ENCODE results near the gene NIF3L1. TPM values are rescaled to one million over a fixed set of nuclear protein-coding genes. Genes with fewer than 3 reads are reported as not detected.
A peak's percentile ranks its signal among the peaks of the same experiment; 100 is the strongest.

NIF3L1 gene
- total RNA-seq, 2 donors from 2014 or later, result 11.9 to 15.9 TPM

DNA sequence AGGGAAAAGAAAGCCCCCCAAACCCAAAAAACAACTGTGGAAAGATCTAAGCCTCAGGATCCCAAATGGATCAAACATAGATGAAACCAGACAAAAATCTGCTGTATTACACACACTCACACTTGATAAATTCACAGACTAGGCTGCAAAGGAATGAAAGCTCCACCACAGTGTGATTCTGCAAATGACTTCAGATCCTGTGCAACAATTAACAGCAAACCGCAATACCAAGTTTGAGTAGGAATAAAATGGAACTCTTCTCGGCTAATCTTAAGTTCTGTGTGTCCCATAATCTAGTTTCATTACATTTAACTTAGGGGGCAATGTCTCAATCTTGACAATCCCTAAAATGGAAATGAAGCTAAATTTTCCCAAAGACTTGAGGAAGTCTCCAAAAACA, 36.6 kb upstream of the NIF3L1 start:
- DNase-seq (ENCODE audit: low spot score), result no peak
- ATAC-seq (ENCODE audit: insufficient number of reproducible peaks, low FRiP score, low read depth), result no peak

DNA sequence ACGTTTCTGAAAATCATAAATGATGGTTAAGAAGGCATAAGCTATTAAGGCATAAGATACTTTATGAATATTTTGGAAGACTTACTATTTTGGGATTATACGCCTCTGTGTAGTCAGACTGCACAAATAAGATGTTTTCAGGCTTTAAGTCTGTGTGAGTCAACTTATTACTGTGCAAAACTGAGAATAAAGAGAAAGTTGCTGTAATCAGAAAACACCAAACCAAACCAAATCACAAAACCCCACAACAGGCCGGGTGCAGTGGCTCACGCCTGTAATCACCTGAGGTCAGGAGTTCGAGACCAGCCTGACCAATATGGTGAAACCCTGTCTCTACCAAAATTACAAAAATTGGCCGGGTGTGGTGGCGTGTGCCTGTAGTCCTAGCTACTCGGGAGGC, 32.4 kb upstream of the NIF3L1 start:
- H3K4me1 ChIP-seq (ENCODE audit: control insufficient read depth in 1 of 2, low read depth in 2 of 2), result peaks cover 31 to 48% of the 10 kb centered on the region in 2 donors
- TF ChIP-seq, protein P1, sequence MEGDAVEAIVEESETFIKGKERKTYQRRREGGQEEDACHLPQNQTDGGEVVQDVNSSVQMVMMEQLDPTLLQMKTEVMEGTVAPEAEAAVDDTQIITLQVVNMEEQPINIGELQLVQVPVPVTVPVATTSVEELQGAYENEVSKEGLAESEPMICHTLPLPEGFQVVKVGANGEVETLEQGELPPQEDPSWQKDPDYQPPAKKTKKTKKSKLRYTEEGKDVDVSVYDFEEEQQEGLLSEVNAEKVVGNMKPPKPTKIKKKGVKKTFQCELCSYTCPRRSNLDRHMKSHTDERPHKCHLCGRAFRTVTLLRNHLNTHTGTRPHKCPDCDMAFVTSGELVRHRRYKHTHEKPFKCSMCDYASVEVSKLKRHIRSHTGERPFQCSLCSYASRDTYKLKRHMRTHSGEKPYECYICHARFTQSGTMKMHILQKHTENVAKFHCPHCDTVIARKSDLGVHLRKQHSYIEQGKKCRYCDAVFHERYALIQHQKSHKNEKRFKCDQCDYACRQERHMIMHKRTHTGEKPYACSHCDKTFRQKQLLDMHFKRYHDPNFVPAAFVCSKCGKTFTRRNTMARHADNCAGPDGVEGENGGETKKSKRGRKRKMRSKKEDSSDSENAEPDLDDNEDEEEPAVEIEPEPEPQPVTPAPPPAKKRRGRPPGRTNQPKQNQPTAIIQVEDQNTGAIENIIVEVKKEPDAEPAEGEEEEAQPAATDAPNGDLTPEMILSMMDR (IDR thresholded peaks at IDR 0.05), result no peak
- ATAC-seq (ENCODE audit: insufficient number of reproducible peaks, low FRiP score, low read depth), result no peak
- no peak for DNase-seq (ENCODE audit: low spot score)
- no peaks in the 10 kb centered on the region for H3K9me3 ChIP-seq
- no peaks in the 10 kb centered on the region for H3K27me3 ChIP-seq (replicated peaks; ENCODE audit: insufficient read depth)
- H3K36me3 ChIP-seq, result peaks cover 75% of the 10 kb centered on the region
- H3K27ac ChIP-seq, result no peak overlapping the region
- no peak overlapping the region for H3K4me3 ChIP-seq

More for the DNA sequence above, 36.6 kb upstream of the NIF3L1 start:
- H3K27ac ChIP-seq, result no peak overlapping the region
- H3K4me1 ChIP-seq (ENCODE audit: control insufficient read depth in 1 of 2, low read depth in 2 of 2), result peaks cover 4 to 15% of the 10 kb centered on the region in 2 donors
- no peak overlapping the region for H3K4me3 ChIP-seq
- H3K9me3 ChIP-seq, result no peaks in the 10 kb centered on the region
- no peaks in the 10 kb centered on the region for H3K27me3 ChIP-seq (replicated peaks; ENCODE audit: insufficient read depth)
- peaks cover 67% of the 10 kb centered on the region for H3K36me3 ChIP-seq
- TF ChIP-seq, protein P1 (IDR thresholded peaks at IDR 0.05), result no peak

DNA sequence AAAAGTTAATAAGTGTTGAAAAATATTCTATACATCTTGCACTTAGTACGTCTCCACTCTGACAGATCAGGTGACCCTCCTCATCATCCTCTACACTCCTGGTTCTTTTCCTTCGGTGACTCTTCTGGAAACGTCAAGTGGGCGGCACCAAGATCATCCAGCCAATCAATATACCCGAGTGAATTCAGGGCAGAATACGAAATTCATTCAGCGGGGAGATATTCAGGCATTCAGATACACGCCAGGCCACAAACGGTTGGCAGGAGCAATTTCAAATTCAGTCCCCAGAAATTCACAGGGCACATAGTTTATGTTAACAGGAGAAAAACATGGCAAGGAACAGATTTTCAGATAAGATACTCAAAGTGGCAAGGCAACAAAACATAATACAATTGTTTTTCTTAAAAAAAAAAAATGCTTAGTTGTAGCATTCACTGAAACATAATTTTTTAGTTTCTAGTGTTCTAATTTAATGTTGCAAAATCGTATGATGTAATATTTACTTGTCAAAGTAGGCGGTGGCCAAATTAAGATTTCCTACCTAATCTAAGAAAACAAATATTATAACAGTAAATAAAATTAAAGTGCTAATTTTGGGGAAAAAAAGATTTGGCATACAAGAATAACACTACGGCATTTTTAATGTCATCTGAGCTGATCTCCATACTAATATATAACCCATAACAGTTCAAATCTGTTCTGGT, 28.9 kb upstream of the NIF3L1 start:
- TF ChIP-seq, protein P1 (IDR thresholded peaks at IDR 0.05), result no peak
- Histone ChIP-seq H3K36me3 (peaks cover 42% of the 10 kb centered on the region), H3K9me3 (no peaks in the 10 kb centered on the region), H3K4me3 (peak overlapping the region; percentile 79), H3K4me1 (ENCODE audit: control insufficient read depth in 1 of 2, low read depth in 2 of 2) (peaks cover 35 to 52% of the 10 kb centered on the region in 2 donors), H3K27me3 (replicated peaks; ENCODE audit: insufficient read depth) (no peaks in the 10 kb centered on the region), H3K27ac (peak overlapping the region in 1 of 2 donors; percentile 25)
- no peak for ATAC-seq (ENCODE audit: insufficient number of reproducible peaks, low FRiP score, low read depth)
- DNase-seq (ENCODE audit: low spot score), result no peak

DNA sequence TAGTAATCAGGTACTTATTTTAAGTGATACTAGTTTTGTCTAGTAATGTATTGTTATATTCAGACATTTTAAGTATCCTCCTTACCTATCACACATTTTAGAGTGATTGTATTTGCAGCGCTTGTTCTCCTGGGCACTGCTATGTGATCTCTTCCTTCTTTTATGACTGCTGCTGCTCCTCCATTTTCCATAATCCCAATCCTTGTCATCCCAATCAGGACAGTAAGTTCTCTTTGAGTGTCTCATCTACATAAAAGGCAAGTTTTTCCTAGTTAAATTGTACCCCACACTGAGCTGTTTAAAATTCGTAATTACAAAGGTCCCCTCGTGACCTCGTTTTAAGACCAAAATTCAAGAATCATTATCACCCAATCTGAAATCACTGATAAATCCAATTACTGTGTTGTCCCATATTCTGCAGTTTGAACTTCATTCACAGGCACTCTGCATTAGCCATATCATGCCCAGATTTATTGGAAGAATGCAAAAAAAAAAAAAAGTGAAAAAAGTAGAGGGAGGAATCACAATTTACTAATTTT, 27.5 kb upstream of the NIF3L1 start:
- no peaks in the 10 kb centered on the region for H3K9me3 ChIP-seq
- peaks cover 29% of the 10 kb centered on the region for H3K36me3 ChIP-seq
- H3K27ac ChIP-seq, result peak overlapping the region in 1 of 2 donors; percentile 97
- H3K27me3 ChIP-seq (replicated peaks; ENCODE audit: insufficient read depth), result no peaks in the 10 kb centered on the region
- H3K4me1 ChIP-seq (ENCODE audit: control insufficient read depth in 1 of 2, low read depth in 2 of 2), result peaks cover 35 to 53% of the 10 kb centered on the region in 2 donors
- H3K4me3 ChIP-seq, result peak overlapping the region; percentile 79
- ATAC-seq (ENCODE audit: insufficient number of reproducible peaks, low FRiP score, low read depth), result no peak
- TF ChIP-seq, protein P1 (IDR thresholded peaks at IDR 0.05), result no peak
- no peak for DNase-seq (ENCODE audit: low spot score)

DNA sequence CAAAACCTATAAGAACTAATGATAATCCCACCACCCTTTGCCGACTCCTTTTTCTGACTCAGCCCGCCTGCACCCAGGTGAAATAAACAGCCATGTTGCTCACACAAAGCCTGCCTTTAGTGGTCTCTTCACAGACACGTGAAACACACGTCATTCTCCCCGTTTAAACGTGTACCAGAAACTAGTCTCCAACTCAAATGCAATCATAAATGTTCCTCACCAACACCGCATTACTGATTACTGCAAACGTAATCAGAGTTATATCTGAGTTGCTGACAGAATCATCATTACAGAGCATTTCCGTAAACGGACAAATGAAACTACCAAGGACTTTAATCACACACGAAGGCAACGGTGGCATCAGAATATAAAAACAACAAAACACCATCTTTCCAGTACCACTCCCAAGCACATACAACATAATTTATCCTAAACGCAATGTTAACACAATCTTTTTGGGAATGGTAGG, 26.6 kb upstream of the NIF3L1 start:
- H3K9me3 ChIP-seq, result no peaks in the 10 kb centered on the region
- ATAC-seq (ENCODE audit: insufficient number of reproducible peaks, low FRiP score, low read depth), result no peak
- H3K4me1 ChIP-seq (ENCODE audit: control insufficient read depth in 1 of 2, low read depth in 2 of 2), result peaks cover 31 to 53% of the 10 kb centered on the region in 2 donors
- TF ChIP-seq, protein P1 (IDR thresholded peaks at IDR 0.05), result no peak
- no peaks in the 10 kb centered on the region for H3K27me3 ChIP-seq (replicated peaks; ENCODE audit: insufficient read depth)
- DNase-seq (ENCODE audit: low spot score), result no peak
- peaks cover 20% of the 10 kb centered on the region for H3K36me3 ChIP-seq
- peak overlapping the region; percentile 97 to 100 for H3K27ac ChIP-seq
- peak overlapping the region; percentile 79 for H3K4me3 ChIP-seq
